GM12878 (cell line): ENCODE data around the gene ASTN1. TPM values are rescaled to one million over a fixed set of nuclear protein-coding genes. Genes with fewer than 3 reads are reported as not detected.

Source experiments
- ATAC-seq: fragments of 200-7000 bp; cut with Tn5 transposase; 3 replicates; pipeline ENCODE4 v1.9.1; 2020; ENCODE audit warnings: mild to moderate bottlenecking, moderate library complexity
- BruUV-seq: library from RNA; stranded (reverse); fragments of 400-500 nt; replicated peaks from 2 replicates; lab custom pipeline; 2021; lab: Mats Ljungman, UMichigan
- CTCF ChIA-PET: fragments of 300-600 bp; sonication (Branson Sonifier 250); formaldehyde crosslinking; extraction: SDS; loops from one replicate; lab custom pipeline; 2021; ENCODE audit warnings: inconsistent platforms; lab: Yijun Ruan, JAX
- POLR2A ChIA-PET: fragments of 350-600 bp; formaldehyde crosslinking; extraction: SDS; loops from one replicate; lab custom pipeline; 2021; ENCODE audit warnings: inconsistent platforms; lab: Charles Lee
- RAD21 ChIA-PET: fragments of 300-600 bp; sonication (Branson Sonifier 250); formaldehyde crosslinking; loops from one replicate; lab custom pipeline; 2023; ENCODE audit warnings: antibody characterized with exemption; ENCODE audit not compliant: unreplicated experiment; lab: Charles Lee
- SMC1A ChIA-PET: fragments of 300-600 bp; sonication (Branson Sonifier 250); formaldehyde crosslinking; loops from one replicate; lab custom pipeline; 2023; ENCODE audit not compliant: unreplicated experiment, uncharacterized antibody; lab: Charles Lee
- DNase-seq: peaks from one replicate; pipeline ENCODE4 v3.0.0-alpha.2; 2011; ENCODE audit warnings: low read depth, low spot score
- FAIRE-seq: peaks from 3 replicates; lab custom pipeline; 2011; peaks lifted over from hg19 to GRCh38; lab: Jason Lieb, UNC
- H2AFZ ChIP-seq: 2 replicates; pipeline ENCODE4 v1.6.0; 2011; ENCODE audit warnings: low read depth, low read length, control low read depth; ENCODE audit not compliant: control insufficient read depth
- H3K27ac ChIP-seq: 2 replicates; pipeline ENCODE4 v1.5.1; 2011; ENCODE audit warnings: control low read depth; ENCODE audit not compliant: control insufficient read depth, insufficient read depth
- H3K27me3 ChIP-seq, 2 experiments: replicated peaks in 1 of 2; 2 replicates each; pipeline versions ENCODE4 v1.6.0 to v1.6.1; 2011; ENCODE audit warnings: low read length in 1 of 2; ENCODE audit not compliant: control insufficient read depth in 2 of 2, insufficient read depth in 2 of 2
- H3K36me3 ChIP-seq, 2 experiments: 2 replicates each; pipeline ENCODE4 v1.5.1; 2011; ENCODE audit warnings: low read length in 1 of 2; ENCODE audit not compliant: control insufficient read depth in 2 of 2, insufficient read depth in 2 of 2
- H3K4me1 ChIP-seq: 2 replicates; pipeline ENCODE4 v1.6.1; 2011; ENCODE audit warnings: mild to moderate bottlenecking, low read length, moderate library complexity, mixed read lengths; ENCODE audit not compliant: control insufficient read depth, insufficient read depth
- H3K4me2 ChIP-seq: 2 replicates; pipeline ENCODE4 v1.6.0; 2011; ENCODE audit warnings: control low read depth; ENCODE audit not compliant: control insufficient read depth, insufficient read depth
- H3K4me3 ChIP-seq: fragments of 200-600 bp; sonication (generic); 2 replicates; pipeline ENCODE4 v1.5.1; 2016
- H3K79me2 ChIP-seq: 2 replicates; pipeline ENCODE4 v1.6.0; 2011; ENCODE audit warnings: low read length; ENCODE audit not compliant: control insufficient read depth, insufficient read depth
- H3K9ac ChIP-seq: 2 replicates; pipeline ENCODE4 v1.8.0; 2011; ENCODE audit warnings: low read length, control low read depth, mixed read lengths; ENCODE audit not compliant: control insufficient read depth, insufficient read depth
- H3K9me3 ChIP-seq: replicated peaks from 3 replicates; pipeline ENCODE4 v1.5.1; 2011; ENCODE audit warnings: mild to moderate bottlenecking, low read length; ENCODE audit not compliant: control insufficient read depth, insufficient read depth
- H4K20me1 ChIP-seq: 2 replicates; pipeline ENCODE4 v1.6.0; 2011; ENCODE audit not compliant: control insufficient read depth, insufficient read depth
- BCL11A ChIP-seq: IDR thresholded peaks from 2 replicates; pipeline ENCODE4 v1.6.1; 2011; ENCODE audit warnings: low read depth, low read length
- BHLHE40 ChIP-seq, 2 experiments: fragments of 450-650 bp in 1 of 2; IDR thresholded peaks; 2 replicates each; pipeline ENCODE4 v1.6.1; 2011 to 2017; ENCODE audit warnings: low read depth in 2 of 2, borderline replicate concordance in 1 of 2, improper control_type of control experiment in 1 of 2, low read length in 1 of 2, mild to moderate bottlenecking in 1 of 2
- CREM ChIP-seq: IDR thresholded peaks from 2 replicates; pipeline ENCODE4 v1.6.1; 2014; ENCODE audit warnings: antibody characterized with exemption, low read depth
- ESRRA ChIP-seq: IDR thresholded peaks from 2 replicates; pipeline ENCODE4 v1.6.1; 2012; ENCODE audit warnings: mild to moderate bottlenecking, low read length, improper control_type of control experiment
- PKNOX1 ChIP-seq: fragments of 450-650 bp; IDR thresholded peaks from 2 replicates; pipeline ENCODE4 v1.6.1; 2016; ENCODE audit warnings: mild to moderate bottlenecking
- POLR2A ChIP-seq: IDR thresholded peaks from 2 replicates; pipeline ENCODE4 v1.6.1; 2011; ENCODE audit warnings: low read depth, mild to moderate bottlenecking, low read length
- POU2F2 ChIP-seq: IDR thresholded peaks from 3 replicates; pipeline ENCODE4 v1.6.1; 2011; ENCODE audit warnings: low read depth, mild to moderate bottlenecking, low read length, borderline replicate concordance
- SPI1 ChIP-seq: IDR thresholded peaks from 2 replicates; pipeline ENCODE4 v1.6.1; 2011; ENCODE audit warnings: low read depth, mild to moderate bottlenecking, low read length, moderate library complexity, borderline replicate concordance; ENCODE audit not compliant: insufficient read depth
- SUPT20H ChIP-seq: IDR thresholded peaks from 2 replicates; pipeline ENCODE4 v1.6.1; 2011; ENCODE audit warnings: low read depth, mild to moderate bottlenecking, low read length, moderate library complexity, borderline replicate concordance; ENCODE audit not compliant: control insufficient read depth
- TBL1XR1 ChIP-seq: IDR thresholded peaks from 2 replicates; pipeline ENCODE4 v1.6.1; 2012; ENCODE audit warnings: low read depth, low read length, improper control_type of control experiment
- ZNF274 ChIP-seq: IDR thresholded peaks from one replicate; pipeline ENCODE4 v1.8.0; 2011; ENCODE audit not compliant: insufficient read length, insufficient read depth
- WGBS: methylation state at CpG from one replicate; pipeline ENCODE4 v1.1.6; 2016; ENCODE audit warnings: low lambda C conversion rate; ENCODE audit not compliant: insufficient replicate concordance, insufficient coverage; ENCODE audit errors: missing lambda C conversion rate; 5-methylcytosine and 5-hydroxymethylcytosine counted together
- in situ Hi-C: fragments of 300-500 bp; cut with MboI; formaldehyde crosslinking; loops from 9 replicates; pipeline ENCODE4 v1.14.3; 2018; ENCODE audit warnings: mixed read lengths
- intact Hi-C: fragments of 100-400 bp; cut with micrococcal nuclease; formaldehyde crosslinking; loops from one replicate; pipeline ENCODE4 v1.14.2; 2022; ENCODE audit not compliant: unreplicated experiment
- polyA plus RNA-seq, 11 experiments: library from polyadenylated mRNA; depleted of rRNA in 4 of 11; unstranded in 6 of 11; stranded (reverse) in 5 of 11; fragments of >200 nt; fragmentation: Nextera tagmentation in 4 of 11; fragmentation: Illumina TruSeq in 1 of 11; extraction: Ambion mirVana in 4 of 11; extraction: Trizol in 1 of 11; gene quantifications; 1 replicate in 1 of 11; 2 replicates in 10 of 11; pipeline versions ENCODE4 v1.2.1 to v1.2.3, GENCODE V29; 2011 to 2016; ENCODE audit warnings: inconsistent platforms in 2 of 11, missing spikeins in 2 of 11, low read depth in 1 of 11
- total RNA-seq, 4 experiments: library from RNA; depleted of rRNA in 3 of 4; stranded (reverse); fragments of >200 nt in 3 of 4; fragmentation: Illumina TruSeq in 1 of 4; extraction: Trizol in 1 of 4; gene quantifications; 2 replicates each; pipeline versions ENCODE4 v1.2.1 to v1.2.3, GENCODE V29; 2013 to 2021

The ASTN1 gene
- total and polyA plus RNA-seq, 10 of the 15 experiments (the other 5 are each of a cell fraction or from before 2014, with no cell fraction given), result 0.04 TPM; not detected in 9

- H3K9me3 ChIP-seq, result no peaks in the 10 kb centered on the region
- DNase-seq, result no peak
- H2AFZ ChIP-seq, result no peak overlapping the region
- WGBS, result 45% methylated on average over 12 of the region's 12 CpGs
- ChIA-PET POLR2A (no interaction called here), CTCF (no interaction called here)
- no peaks in the 10 kb centered on the region for H4K20me1 ChIP-seq
- no peak overlapping the region for H3K4me2 ChIP-seq
- no peaks in the 10 kb centered on the region for H3K4me1 ChIP-seq
- no peak overlapping the region for H3K4me3 ChIP-seq
- no peak overlapping the region for H3K27ac ChIP-seq
- in situ Hi-C loops (no loop called here), intact Hi-C loops (no loop called here)
- H3K36me3 ChIP-seq, result no peaks in the 10 kb centered on the region
- BruUV-seq, result no TSS peak
- TF ChIP-seq POLR2A, result no peak
- no peak for TF ChIP-seq TBL1XR1
- no peak for TF ChIP-seq ZNF274
- TF ChIP-seq BHLHE40 (IDR thresholded peaks at IDR 0.05; ENCODE audit: borderline replicate concordance in 1 of 2, low read depth in 2 of 2, low read length in 1 of 2), result no peak
- TF ChIP-seq SUPT20H, result no peak
- TF ChIP-seq BCL11A, result no peak
- TF ChIP-seq POU2F2, result no peak
- no peak for TF ChIP-seq PKNOX1
- TF ChIP-seq SPI1, result no peak
- TF ChIP-seq CREM, result no peak
- no peak for TF ChIP-seq ESRRA
- TF ChIP-seq, all 136 proteins: peak for 0
- ATAC-seq (no peak), FAIRE-seq (no peak)
- Histone ChIP-seq H3K9ac (no peak overlapping the region), H3K79me2 (no peaks in the 10 kb centered on the region), H3K27me3 (no peaks in the 10 kb centered on the region)
- ChIA-PET SMC1A (no interaction called here), RAD21 (no interaction called here)
Observed at GRCh38 chr1:177017287-177017852, 147.1 kb downstream of the ASTN1 start.
